AG09309 (cell line): ENCODE data around the gene SLC1A6.

Source experiments
- DNase-seq: peaks from one replicate; pipeline ENCODE4 v3.0.0-alpha.2; 2010; ENCODE audit warnings: low read depth
- H3K4me3 ChIP-seq: 2 replicates; pipeline ENCODE4 v1.5.1; 2011; ENCODE audit warnings: mild to moderate bottlenecking, low read depth, low read length, moderate library complexity; ENCODE audit not compliant: control insufficient read depth
- CTCF ChIP-seq: IDR thresholded peaks from 2 replicates; pipeline ENCODE4 v1.5.1; 2011; ENCODE audit warnings: mild to moderate bottlenecking, low read depth, low read length, inconsistent platforms; ENCODE audit not compliant: insufficient read depth, control insufficient read depth; ENCODE audit errors: missing control alignments

SLC1A6 gene

GRCh38 chr19:14978161-14978776 is 1.4 kb downstream of the SLC1A6 start:
- no peak for DNase-seq
- no peak overlapping the region for H3K4me3 ChIP-seq
- TF ChIP-seq CTCF, result no peak

GRCh38 chr19:14977128-14977527 is 2.5 kb downstream of the SLC1A6 start:
- H3K4me3 ChIP-seq, result no peak overlapping the region
- DNase-seq, result no peak
- TF ChIP-seq CTCF, result no peak

- DNase-seq, result no peak
- no peak overlapping the region for H3K4me3 ChIP-seq
- TF ChIP-seq CTCF, result no peak
These were observed 5.2 kb downstream of the SLC1A6 start for GRCh38 chr19:14974488-14974887.

- TF ChIP-seq CTCF, result no peak
- DNase-seq, result no peak
- no peak overlapping the region for H3K4me3 ChIP-seq
These were observed 7.0 kb downstream of the SLC1A6 start for GRCh38 chr19:14972676-14973075.

GRCh38 chr19:14971474-14971873 is 8.2 kb downstream of the SLC1A6 start:
- no peak for DNase-seq
- no peak for TF ChIP-seq CTCF
- no peak overlapping the region for H3K4me3 ChIP-seq

GRCh38 chr19:14968247-14968646 is 11.4 kb downstream of the SLC1A6 start:
- TF ChIP-seq CTCF, result no peak
- H3K4me3 ChIP-seq, result no peak overlapping the region
- DNase-seq, result no peak
